Stimulated activated CD4-positive, alpha-beta T cell treated with anti-CD3 and anti-CD28 coated beads, Interleukin-1b, Interleukin-23, amount 100 ng/mL, for 1 hour (primary cell): ENCODE measurements around the gene TNNI3.
A peak's percentile ranks its signal among the peaks of the same experiment; 100 is the strongest.
"Not testable (repeated sequence)": the region's sequence is repeated elsewhere in the genome, so short reads cannot be mapped to it uniquely, and the experiment has no call there.

Experiments
- DNase-seq, 2 donors: peaks; one replicate each; pipeline ENCODE4 v3.0.0-alpha.2; 2020; ENCODE audit warnings: low read depth in 2 of 2

The TNNI3 gene

DNA sequence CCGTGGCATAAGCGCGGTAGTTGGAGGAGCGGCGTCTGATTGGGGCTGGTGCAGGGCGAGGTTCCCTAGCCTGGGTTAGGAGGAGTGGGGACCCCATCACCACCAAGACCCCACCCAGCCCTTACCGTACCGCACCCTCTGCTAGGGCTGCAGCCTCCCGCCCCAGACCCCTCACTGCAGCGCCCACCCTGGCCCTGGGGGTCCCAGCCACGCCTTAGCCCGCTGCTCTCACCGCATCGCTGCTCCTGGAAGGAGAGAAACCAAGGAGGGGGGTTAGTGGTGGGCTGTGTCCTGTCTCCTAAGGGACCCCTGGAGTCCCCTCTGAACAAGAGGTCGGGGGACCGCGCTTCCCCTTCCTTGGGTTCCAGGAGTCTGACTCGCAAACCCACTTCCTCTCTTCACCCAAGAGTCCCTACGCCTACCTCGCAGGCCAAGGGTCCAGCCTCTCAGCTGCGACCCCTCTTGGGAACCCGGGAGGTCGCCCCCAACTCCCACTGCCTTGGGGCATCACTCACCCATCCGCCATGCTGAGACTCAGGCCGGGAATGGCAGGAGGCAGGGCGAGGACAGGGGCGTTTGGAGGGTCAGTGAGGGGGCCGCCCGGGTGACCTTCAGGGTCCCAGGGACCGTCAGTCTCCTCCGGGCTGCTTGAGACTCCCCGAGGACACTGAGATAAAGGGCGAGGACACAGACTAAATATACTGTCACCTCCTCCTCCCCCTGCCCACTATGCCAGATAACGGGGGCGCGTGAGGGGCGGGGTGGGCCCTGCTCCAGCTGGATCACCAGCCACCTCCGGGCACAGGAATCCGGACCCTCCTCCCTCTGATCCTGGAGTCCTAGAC is at the start of gene TNNI3:
Gene TNNI3 (minus strand): TSS at position 669 of the 845 bp plus-strand sequence. CDS start 143 bp downstream, at position 526.
- no peak for DNase-seq

DNA sequence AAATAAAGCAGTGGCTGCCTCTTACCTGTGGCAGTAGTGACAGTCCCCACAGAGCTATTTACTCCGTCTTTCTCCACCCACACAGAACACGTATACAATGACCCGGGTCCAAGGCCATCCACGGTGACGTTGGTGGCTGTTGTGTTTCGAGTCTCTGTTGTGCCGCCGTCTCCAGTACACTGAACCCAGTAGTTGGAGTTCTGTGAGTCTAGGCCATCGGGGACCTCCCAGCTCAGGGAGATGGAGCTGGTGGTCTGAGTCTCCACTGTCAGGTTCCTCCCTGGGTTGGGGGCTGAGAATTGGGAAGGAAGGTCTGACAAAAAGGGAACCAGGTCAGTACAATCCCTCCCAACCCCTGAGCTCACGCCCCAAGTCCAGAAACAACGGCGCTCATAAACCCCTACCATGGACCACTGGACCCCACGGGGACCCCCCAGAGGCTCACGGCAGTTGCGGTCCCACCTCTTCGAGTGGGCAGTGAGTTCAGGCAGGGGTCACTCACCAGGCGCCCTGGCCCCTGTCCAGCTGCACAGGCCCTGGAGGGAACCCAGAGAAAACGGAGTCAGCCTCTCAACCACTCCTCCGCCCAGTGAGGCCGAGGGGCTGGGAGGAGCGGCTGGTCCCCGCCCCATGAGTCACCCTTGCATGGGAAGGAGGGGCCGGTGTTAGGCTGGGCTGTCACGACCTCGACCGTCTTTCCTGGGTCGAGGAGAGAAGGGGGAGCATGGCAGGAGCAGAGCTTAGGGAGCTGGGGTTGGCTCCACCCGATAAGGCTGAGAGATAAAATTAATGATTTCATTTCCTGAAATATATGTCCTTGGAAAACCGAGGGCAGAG is 49.4 kb upstream of the TNNI3 start:
- no peak for DNase-seq

- not testable (repeated sequence) for DNase-seq
These were observed 44.7 kb upstream of the TNNI3 start for GRCh38 chr19:55202199-55202598.

DNA sequence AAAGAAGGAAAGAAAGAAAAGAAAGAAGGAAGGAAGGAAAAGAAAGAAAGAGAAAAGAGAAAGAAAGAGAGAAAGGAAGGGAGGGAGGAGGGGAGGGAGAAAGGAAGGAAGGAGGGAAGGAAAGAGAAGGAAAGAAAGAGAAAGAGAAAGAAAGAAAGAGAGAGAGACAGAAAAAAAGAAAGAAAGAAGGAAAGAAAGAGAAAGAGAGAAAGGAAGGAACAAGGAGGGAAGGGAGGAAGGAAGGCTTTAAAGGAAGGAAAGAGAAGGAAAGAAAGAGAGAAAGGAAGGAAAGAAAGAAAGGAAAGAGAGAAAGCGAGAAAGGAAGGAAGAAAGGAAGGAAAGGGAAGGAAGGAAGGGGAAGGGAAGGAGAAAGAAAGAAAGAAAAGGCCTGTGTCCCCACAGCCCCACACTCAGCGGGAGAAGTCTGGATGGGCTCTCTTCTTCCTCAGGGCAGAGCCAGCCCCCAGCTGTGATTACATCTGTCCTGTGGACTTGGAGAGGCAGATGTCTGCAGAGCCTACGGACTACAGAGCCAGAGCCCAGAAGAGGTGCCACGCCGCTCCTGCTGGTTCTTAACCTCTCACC is 42.2 kb upstream of the TNNI3 start:
- no peak for DNase-seq

- DNase-seq = no peak
These were observed 41.1 kb upstream of the TNNI3 start for GRCh38 chr19:55198651-55199050.

DNA sequence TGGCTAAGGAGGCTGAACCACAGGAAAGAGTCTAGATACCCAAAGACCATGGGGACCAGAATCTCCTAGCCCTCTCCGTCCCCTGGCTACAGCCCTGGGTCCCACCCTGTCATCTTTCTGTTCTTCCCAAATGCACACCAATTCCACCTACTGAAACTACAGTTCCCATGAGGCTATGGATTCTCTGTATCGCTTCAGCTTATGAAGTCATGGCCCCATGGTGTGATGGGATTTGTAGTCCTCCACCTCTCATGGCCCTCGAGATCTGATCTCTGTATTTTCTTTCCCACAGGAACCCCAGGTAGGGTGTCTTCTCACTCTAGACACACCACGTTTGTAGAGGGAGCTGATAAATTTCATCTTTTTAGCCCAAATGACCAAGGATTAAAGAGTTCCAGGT is 40.0 kb upstream of the TNNI3 start:
- DNase-seq = no peak

DNA sequence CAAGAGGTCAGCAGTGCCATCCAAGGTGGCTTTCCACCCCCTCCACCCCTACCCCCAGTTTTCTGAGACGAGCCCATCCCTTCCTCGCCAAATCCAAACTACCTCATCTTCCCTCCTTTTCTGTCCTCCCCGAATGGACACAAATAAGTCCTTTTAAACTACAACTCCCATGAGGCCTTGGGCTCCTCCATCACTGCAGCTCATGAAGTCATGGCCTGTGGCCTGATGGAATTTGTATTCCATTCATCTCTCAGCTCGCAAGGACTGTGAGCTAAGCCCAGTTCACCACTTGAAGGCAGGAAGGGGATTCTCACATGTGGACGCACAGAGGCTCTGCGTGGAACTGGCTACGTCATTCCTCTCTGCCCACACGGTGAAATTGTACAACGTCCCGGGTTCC is 39.3 kb upstream of the TNNI3 start:
- no peak for DNase-seq

DNA sequence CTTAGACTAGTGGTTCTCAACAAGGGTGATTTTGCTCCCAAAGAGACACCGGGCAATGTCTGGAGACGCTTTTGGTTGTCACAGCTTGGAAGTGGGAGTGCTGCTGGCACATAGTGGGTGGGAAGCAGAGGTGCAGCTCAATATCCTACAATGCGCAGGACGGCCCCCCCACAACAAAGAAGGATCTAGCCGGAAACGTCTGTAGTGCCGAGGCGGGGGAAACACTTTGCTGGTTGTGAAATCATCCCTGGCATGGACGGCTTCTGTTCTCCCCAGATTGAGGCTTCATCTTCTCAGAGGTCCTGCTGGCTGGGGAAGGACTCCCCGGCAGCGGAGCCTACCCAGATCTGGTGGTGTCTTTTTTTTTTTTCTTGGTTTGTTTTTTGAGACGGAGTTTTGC is 35.9 kb upstream of the TNNI3 start:
- DNase-seq = no peak

DNA sequence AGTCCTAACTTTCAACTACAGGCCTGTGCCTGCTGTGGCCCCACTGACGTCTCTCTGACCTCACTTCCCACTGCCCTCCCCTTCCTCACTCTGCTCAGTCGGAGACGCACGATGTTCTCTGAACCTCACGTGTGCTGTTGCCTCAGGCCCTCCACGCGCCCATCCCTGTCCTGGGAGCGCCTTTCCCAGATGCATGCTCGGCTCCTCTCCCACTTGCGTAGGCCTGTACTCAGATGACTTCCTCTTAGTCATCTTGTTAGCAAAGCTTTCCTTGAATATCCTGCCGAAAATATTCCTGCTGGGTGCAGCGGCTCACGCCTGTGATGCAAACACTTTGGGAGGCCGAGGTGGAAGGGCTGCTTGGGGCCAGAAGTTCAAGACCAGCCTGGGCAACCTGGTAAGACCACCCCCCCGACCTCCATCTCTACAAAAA is 31.9 kb upstream of the TNNI3 start:
- DNase-seq = no peak

DNA sequence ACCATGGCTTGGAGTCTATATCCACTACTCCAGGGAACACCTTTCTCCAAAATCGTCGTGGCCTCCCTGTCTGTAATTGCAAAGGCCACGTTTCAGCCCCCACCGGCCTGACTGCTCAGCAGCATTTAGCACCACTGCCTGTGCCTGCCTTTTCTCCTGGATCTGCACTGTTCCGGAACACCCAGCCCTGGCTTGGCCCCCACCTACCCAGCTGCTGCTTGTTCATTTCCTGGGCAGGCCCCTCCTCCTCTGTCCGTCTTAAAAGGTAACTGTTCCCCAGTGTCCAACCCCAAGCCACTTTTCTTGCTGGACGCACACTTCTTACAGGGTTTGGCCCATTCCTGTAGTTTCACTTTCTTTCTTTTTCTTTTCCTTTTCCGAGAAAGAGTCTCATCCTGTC is 31.1 kb upstream of the TNNI3 start:
- DNase-seq = no peak

GRCh38 chr19:55186080-55186479 is 28.5 kb upstream of the TNNI3 start:
- DNase-seq = no peak

- DNase-seq = no peak
These were observed 24.2 kb upstream of the TNNI3 start for GRCh38 chr19:55181740-55182139.

DNA sequence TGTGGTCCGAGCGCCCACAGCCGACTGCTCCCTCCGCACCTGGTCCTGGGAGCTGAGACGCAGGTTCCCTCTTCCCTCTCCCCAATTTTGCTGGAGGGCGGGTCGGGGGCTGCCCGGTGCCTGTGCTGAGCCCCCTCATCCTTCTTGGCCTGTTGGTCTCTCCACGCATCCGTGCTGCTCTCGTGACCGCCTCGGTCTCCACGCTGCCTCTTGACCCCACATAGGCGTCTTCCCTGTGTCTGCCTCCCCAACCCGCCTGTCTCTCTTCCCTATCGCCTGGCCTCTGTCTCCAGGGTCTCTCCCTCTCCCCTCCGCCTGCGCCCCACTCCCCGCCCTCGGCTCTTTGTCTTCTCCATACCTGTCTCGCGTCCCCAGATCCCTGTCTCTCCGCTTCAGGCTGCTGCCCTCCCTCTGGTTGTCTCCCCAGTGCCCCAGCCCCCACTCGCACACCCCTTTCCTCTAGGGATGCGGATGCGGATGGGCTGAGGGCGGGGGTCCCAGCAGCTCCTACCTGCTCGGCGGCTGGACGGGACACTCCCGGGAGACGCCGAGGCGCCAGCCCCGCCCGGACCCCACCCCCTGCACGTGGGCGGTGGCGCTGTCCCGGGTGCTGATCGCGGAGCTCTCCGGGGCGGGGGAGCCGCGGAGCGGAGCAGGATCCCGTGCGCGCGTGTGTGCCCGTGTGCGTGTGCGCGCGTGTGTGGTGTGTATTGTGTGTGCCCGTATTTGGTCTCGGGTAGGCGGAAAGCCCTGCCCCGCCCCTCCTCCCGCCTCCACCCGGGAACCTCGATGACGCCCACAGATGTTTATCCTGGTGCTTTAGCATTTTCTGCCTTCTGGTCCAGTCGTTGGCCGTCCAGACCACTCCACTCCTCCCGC is 22.3 kb upstream of the TNNI3 start, which contains the start of gene SYT5:
Gene SYT5 (minus strand): TSS at position 684 of the 879 bp plus-strand sequence. CDS start 1,248 bp downstream, outside the sequence.
- peak; percentile 10 to 50 for DNase-seq

- peak; percentile 74 to 87 for DNase-seq
These were observed 21.5 kb upstream of the TNNI3 start for GRCh38 chr19:55178781-55179599.

DNA sequence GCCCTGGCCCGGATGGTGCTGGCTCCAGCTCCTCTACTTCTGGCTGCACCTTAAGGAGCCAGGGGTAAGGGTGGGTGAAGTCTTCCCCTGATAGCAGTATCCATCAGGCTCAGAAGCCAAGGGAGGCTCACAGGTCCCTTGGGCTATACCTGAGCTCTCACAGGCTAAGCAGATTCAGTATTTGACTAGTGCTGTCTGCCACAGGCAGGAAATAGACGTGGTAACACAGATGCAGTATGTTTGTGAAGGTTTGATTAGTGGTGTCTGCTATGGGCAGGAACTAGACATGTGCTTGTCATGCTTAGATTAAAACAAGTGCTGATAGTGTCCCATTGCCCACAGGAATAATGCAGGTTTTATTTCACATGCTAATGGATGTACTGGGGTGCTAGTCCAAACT is 18.5 kb upstream of the TNNI3 start:
- DNase-seq = no peak

DNA sequence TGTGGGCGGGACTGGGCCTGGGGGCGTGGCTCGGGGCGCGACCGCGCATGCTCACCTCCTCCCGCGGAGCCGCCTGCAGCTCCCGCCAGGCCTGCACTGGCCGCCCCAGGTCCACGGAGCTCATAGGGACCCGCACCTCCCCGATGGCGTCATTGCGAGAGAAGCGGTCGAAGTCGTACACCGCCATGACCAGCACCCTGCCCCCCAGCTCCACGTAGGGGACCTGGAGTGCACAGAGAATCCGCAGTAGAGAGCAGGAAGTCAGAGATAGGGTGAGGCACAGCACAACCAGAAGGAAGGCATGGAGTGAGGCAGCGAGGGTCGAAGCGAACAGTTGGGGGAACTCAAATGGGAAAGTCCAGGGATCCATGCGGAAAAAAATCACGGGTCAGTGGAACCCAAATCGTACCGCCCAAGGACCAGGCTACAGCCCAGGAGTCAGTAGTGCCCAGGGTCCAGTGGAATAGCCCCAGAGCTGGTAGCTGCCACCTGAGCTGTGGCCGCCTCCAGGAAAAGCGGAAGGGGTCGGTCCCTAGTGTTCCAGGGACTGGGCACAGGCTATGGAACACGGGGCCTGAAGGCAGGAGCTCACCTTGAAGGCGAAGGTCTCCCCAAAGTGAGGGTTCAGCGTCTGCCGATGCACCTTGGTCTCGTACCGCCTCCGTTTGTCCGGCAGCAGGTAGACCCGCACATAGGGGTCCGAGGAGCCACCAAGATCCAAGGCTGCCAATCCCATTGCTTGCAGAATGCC is 17.8 kb upstream of the TNNI3 start:
- DNase-seq = no peak

- DNase-seq = no peak
These were observed 17.0 kb upstream of the TNNI3 start for GRCh38 chr19:55174425-55175116.

GRCh38 chr19:55173714-55174409 is 16.3 kb upstream of the TNNI3 start:
- no peak for DNase-seq
